Breast epithelium (tissue), 4 donors: ENCODE measurements around the gene PDLIM7. TPM values are rescaled to one million over a fixed set of nuclear protein-coding genes. Genes with fewer than 3 reads are reported as not detected.

Experiments
- DNase-seq, 2 donors: peaks; one replicate each; pipeline ENCODE4 v3.0.0-alpha.2; 2019; ENCODE audit warnings: low spot score in 2 of 2
- H3K27ac ChIP-seq, 2 donors: fragments of 200-600 bp; sonication (generic) in 1 of 2; one replicate each; pipeline ENCODE4 v1.5.1; 2016 to 2019; ENCODE audit warnings: mild to moderate bottlenecking in 1 of 2
- H3K27me3 ChIP-seq, 2 donors: fragments of 200-600 bp; sonication (generic) in 1 of 2; one replicate each; pipeline versions ENCODE4 v1.5.1 to v1.6.0; 2017 to 2019; ENCODE audit warnings: control low read depth in 1 of 2, mild to moderate bottlenecking in 1 of 2
- H3K36me3 ChIP-seq: fragments of 200-600 bp; one replicate; pipeline ENCODE4 v1.5.1; 2019
- H3K4me1 ChIP-seq, 2 donors: fragments of 200-600 bp; sonication (generic); one replicate each; pipeline ENCODE4 v1.5.1; 2016 to 2019; ENCODE audit warnings: control low read depth in 1 of 2
- H3K4me3 ChIP-seq, 3 donors: fragments of 200-600 bp; sonication (generic); 1 replicate in 2 of 3; 2 replicates in 1 of 3; pipeline ENCODE4 v1.5.1; 2016 to 2019; ENCODE audit warnings: mild to moderate bottlenecking in 3 of 3, moderate library complexity in 2 of 3
- H3K9me3 ChIP-seq, 2 donors: fragments of 200-600 bp; sonication (generic) in 1 of 2; one replicate each; pipeline ENCODE4 v1.5.1; 2016 to 2019; ENCODE audit warnings: control low read depth in 1 of 2
- CTCF ChIP-seq, 3 donors: fragments of 450-650 bp; IDR thresholded peaks; one replicate each; pipeline ENCODE4 v1.5.1; 2016 to 2017; ENCODE audit warnings: antibody characterized with exemption in 3 of 3, mild to moderate bottlenecking in 3 of 3, moderate library complexity in 3 of 3
- POLR2A ChIP-seq: fragments of 450-650 bp; IDR thresholded peaks from one replicate; pipeline ENCODE4 v1.6.1; 2016; ENCODE audit warnings: antibody characterized with exemption, mild to moderate bottlenecking, moderate library complexity
- POLR2AphosphoS5 ChIP-seq, 3 donors: sonication (generic); formaldehyde crosslinking; IDR thresholded peaks; one replicate each; pipeline ENCODE4 v1.6.1; 2017; ENCODE audit warnings: antibody characterized with exemption in 3 of 3
- intact Hi-C: fragments of 100-400 bp; cut with DNase I; formaldehyde crosslinking; loops from one replicate; pipeline ENCODE4 v1.15.1; 2023; ENCODE audit warnings: low total_unique reads
- total RNA-seq, 3 donors: library from RNA; depleted of rRNA; stranded (reverse); fragments of >200 nt; gene quantifications; one replicate each; pipeline ENCODE4 v1.1.0, GENCODE V29; 2016

The PDLIM7 gene
- total RNA-seq, 3 donors from 2014 or later = 17.1 to 61.9 (median 42.6) TPM

- Histone ChIP-seq H3K4me3 (no peak overlapping the region), H3K27ac (no peak overlapping the region), H3K27me3 (no peaks in the 10 kb centered on the region), H3K4me1 (peaks cover 8% of the 10 kb centered on the region in 2 donors), H3K9me3 (no peaks in the 10 kb centered on the region), H3K36me3 (no peaks in the 10 kb centered on the region)
- no peak for DNase-seq
- intact Hi-C loops = no loop called here
- TF ChIP-seq CTCF (IDR thresholded peaks at IDR 0.05) = no peak
- no peak for TF ChIP-seq POLR2A
- no peak for TF ChIP-seq POLR2AphosphoS5 (IDR thresholded peaks at IDR 0.05)
Observed at GRCh38 chr5:177519463-177520235, 22.2 kb upstream of the PDLIM7 start.

- H3K9me3 ChIP-seq = no peaks in the 10 kb centered on the region
- H3K36me3 ChIP-seq = peaks cover 14% of the 10 kb centered on the region
- H3K4me3 ChIP-seq = peak within 1 kb of the TSS; percentile 89 to 97 (median 94)
- no peaks in the 10 kb centered on the region for H3K27me3 ChIP-seq
- intact Hi-C loops = no loop called here
- peaks cover 8% of the 10 kb centered on the region in 2 donors for H3K4me1 ChIP-seq
- peak within 1 kb of the TSS; percentile 84 to 92 for H3K27ac ChIP-seq
- DNase-seq = peak; percentile 97 to 98
- TF ChIP-seq POLR2AphosphoS5 (IDR thresholded peaks at IDR 0.05) = peak; percentile 91 to 96 (median 93)
- no peak for TF ChIP-seq POLR2A
Observed at GRCh38 chr5:177516601-177517568, 19.5 kb upstream of the PDLIM7 start, which contains the start of gene DDX41. TSS of gene DDX41 (minus strand) at chr5:177516961. CDS start at chr5:177516945, 16 bp downstream.

DNA sequence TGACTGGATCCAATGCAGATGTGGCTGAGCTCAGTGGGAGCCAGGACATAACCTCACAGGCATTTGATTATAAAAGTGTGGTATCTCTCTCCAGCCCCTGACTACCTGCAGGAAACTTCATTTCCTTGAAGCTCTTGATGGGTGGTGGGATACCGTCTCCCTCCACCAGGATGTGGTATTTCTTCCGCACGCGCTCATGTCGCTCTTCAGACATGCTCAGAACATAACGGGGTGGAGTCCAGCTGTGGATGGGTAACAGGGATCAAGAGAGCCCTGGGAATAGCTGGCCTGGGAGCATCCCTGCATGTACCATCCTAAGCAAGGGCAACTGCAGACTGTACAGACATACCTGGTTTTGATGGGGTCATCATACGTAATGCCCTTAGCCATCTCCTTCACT lies 18.2 kb upstream of the PDLIM7 start:
- Histone ChIP-seq H3K9me3 (no peaks in the 10 kb centered on the region), H3K36me3 (peaks cover 20% of the 10 kb centered on the region), H3K27ac (no peak overlapping the region), H3K4me3 (peak overlapping the region in 2 of 3 donors; percentile 94 to 97), H3K4me1 (peaks cover 8% of the 10 kb centered on the region in 2 donors), H3K27me3 (no peaks in the 10 kb centered on the region)
- no peak for TF ChIP-seq CTCF (IDR thresholded peaks at IDR 0.05)
- no peak for TF ChIP-seq POLR2AphosphoS5 (IDR thresholded peaks at IDR 0.05)
- TF ChIP-seq POLR2A = no peak
- no peak for DNase-seq
- intact Hi-C loops = no loop called here

GRCh38 chr5:177514541-177514940 lies 17.1 kb upstream of the PDLIM7 start:
- no peak for DNase-seq
- Histone ChIP-seq H3K4me1 (peaks cover 8% of the 10 kb centered on the region in 2 donors), H3K36me3 (peaks cover 20% of the 10 kb centered on the region), H3K4me3 (no peak overlapping the region), H3K9me3 (no peaks in the 10 kb centered on the region), H3K27me3 (no peaks in the 10 kb centered on the region), H3K27ac (no peak overlapping the region)
- TF ChIP-seq CTCF (IDR thresholded peaks at IDR 0.05) (no peak), POLR2A (no peak), POLR2AphosphoS5 (IDR thresholded peaks at IDR 0.05) (no peak)
- intact Hi-C loops = no loop called here

DNA sequence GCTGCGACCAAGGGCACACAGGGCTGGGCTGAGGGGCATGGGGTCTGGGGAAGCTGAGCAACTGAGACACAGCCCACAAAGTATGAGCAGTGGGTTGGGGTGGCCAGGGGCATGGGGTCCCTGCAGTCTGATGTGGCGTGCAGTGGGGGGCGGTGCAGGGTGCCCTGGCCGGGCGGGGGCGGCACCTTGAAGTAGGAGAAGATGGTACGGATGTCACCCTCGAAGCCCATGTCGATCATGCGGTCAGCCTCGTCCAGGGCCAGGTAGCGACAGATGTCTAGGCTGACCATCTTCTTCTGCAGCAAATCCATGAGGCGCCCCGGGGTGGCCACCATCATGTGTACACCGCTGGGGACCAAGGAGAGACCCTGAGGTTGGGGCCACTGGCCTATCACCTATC lies 16.1 kb upstream of the PDLIM7 start:
- intact Hi-C loops = no loop called here
- peaks cover 8% of the 10 kb centered on the region in 2 donors for H3K4me1 ChIP-seq
- no peak overlapping the region for H3K4me3 ChIP-seq
- no peak for DNase-seq
- no peaks in the 10 kb centered on the region for H3K27me3 ChIP-seq
- no peak for TF ChIP-seq POLR2AphosphoS5 (IDR thresholded peaks at IDR 0.05)
- TF ChIP-seq CTCF (IDR thresholded peaks at IDR 0.05) = no peak
- no peak for TF ChIP-seq POLR2A
- H3K36me3 ChIP-seq = peaks cover 20% of the 10 kb centered on the region
- no peaks in the 10 kb centered on the region for H3K9me3 ChIP-seq
- no peak overlapping the region for H3K27ac ChIP-seq
